ENCODE results near the gene TRPM5.

GRCh38 chr11:2396471-2396870, 47.8 kb downstream of the TRPM5 start:
- TF ChIP-seq MTA1 (IDR thresholded peaks at IDR 0.05; ENCODE audit: borderline replicate concordance), result no peak
- TF ChIP-seq CTCF (IDR thresholded peaks at IDR 0.05 in 2 of 3, conservative IDR thresholded peaks at IDR 0.05 in 1 of 3; ENCODE audit: insufficient read depth in 2 of 3, low read depth in 1 of 3, low read length in 3 of 3), result no peak
- TF ChIP-seq MAX (CRISPR knock-in tag; IDR thresholded peaks at IDR 0.05), result no peak
- no peak for TF ChIP-seq CEBPZ (IDR thresholded peaks at IDR 0.05; ENCODE audit: borderline replicate concordance, low read depth, low read length)
- no peak for TF ChIP-seq EZH2 (IDR thresholded peaks at IDR 0.05; ENCODE audit: borderline replicate concordance, low read depth, low read length)
- TF ChIP-seq HCFC1 (IDR thresholded peaks at IDR 0.05; ENCODE audit: low read depth, low read length), result no peak
- TF ChIP-seq POLR2AphosphoS5 (IDR thresholded peaks at IDR 0.05; ENCODE audit: control insufficient read depth, insufficient read depth, low read depth, low read length), result no peak

Measured in K562 (cell line).